Smooth muscle cell (in vitro differentiated cells): ENCODE results near the gene PARD3B. TPM values are rescaled to one million over a fixed set of nuclear protein-coding genes. Genes with fewer than 3 reads are reported as not detected.

Experiments used
- DNase-seq: peaks from one replicate; lab custom pipeline; 2025; ENCODE audit not compliant: unreplicated experiment; lab: John Stamatoyannopoulos, UW
- H2AFZ ChIP-seq: fragments of 200-600 bp; sonication (generic); 2 replicates; pipeline ENCODE4 v1.6.0; 2016; ENCODE audit warnings: antibody characterized with exemption, low read depth, mild to moderate bottlenecking
- H3F3A ChIP-seq: fragments of 200-600 bp; sonication (generic); 2 replicates; pipeline ENCODE4 v1.6.0; 2017; ENCODE audit warnings: antibody characterized with exemption, low read depth
- H3K27ac ChIP-seq: fragments of 200-600 bp; sonication (generic); 2 replicates; pipeline ENCODE4 v1.5.1; 2016; ENCODE audit warnings: low read depth, mild to moderate bottlenecking
- H3K27me3 ChIP-seq: fragments of 200-600 bp; sonication (generic); 2 replicates; pipeline ENCODE4 v1.6.1; 2016; ENCODE audit warnings: low read depth, mild to moderate bottlenecking
- H3K36me3 ChIP-seq: fragments of 200-600 bp; sonication (generic); 2 replicates; pipeline ENCODE4 v1.5.1; 2016; ENCODE audit warnings: low read depth
- H3K4me1 ChIP-seq: fragments of 200-600 bp; sonication (generic); 2 replicates; pipeline ENCODE4 v1.5.1; 2016; ENCODE audit warnings: low read depth
- H3K4me2 ChIP-seq: fragments of 200-600 bp; sonication (generic); 2 replicates; pipeline ENCODE4 v1.6.0; 2016; ENCODE audit warnings: mild to moderate bottlenecking
- H3K4me3 ChIP-seq: fragments of 200-600 bp; sonication (generic); 2 replicates; pipeline ENCODE4 v1.5.1; 2016; ENCODE audit warnings: mild to moderate bottlenecking
- H3K79me2 ChIP-seq: fragments of 200-600 bp; sonication (generic); 2 replicates; pipeline ENCODE4 v1.6.0; 2016; ENCODE audit warnings: low read depth, mild to moderate bottlenecking
- H3K9ac ChIP-seq: fragments of 200-600 bp; sonication (generic); 2 replicates; pipeline ENCODE4 v1.6.0; 2016; ENCODE audit warnings: low read depth
- H3K9me3 ChIP-seq: fragments of 200-600 bp; sonication (generic); replicated peaks from 2 replicates; pipeline ENCODE4 v1.5.1; 2016; ENCODE audit warnings: low read depth
- H4K20me1 ChIP-seq: fragments of 200-600 bp; sonication (generic); 2 replicates; pipeline ENCODE4 v1.6.0; 2016; ENCODE audit warnings: low read depth
- CTCF ChIP-seq: fragments of 200-600 bp; sonication (generic); IDR thresholded peaks from 2 replicates; pipeline ENCODE4 v1.5.1; 2017; ENCODE audit warnings: borderline replicate concordance, mild to moderate bottlenecking, antibody characterized with exemption; ENCODE audit not compliant: insufficient read depth, poor library complexity, severe bottlenecking
- WGBS: methylation state at CpG from one replicate; pipeline ENCODE4 v1.1.7; 2016; ENCODE audit warnings: low lambda C conversion rate; 5-methylcytosine and 5-hydroxymethylcytosine counted together
- polyA plus RNA-seq: library from polyadenylated mRNA; unstranded; fragments of >200 nt; fragmentation: Nextera tagmentation; extraction: Ambion mirVana; gene quantifications from 2 replicates; pipeline ENCODE4 v1.2.1, GENCODE V29; 2016
- total RNA-seq: library from RNA; depleted of rRNA; stranded (reverse); fragments of >200 nt; gene quantifications from 2 replicates; pipeline ENCODE4 v1.2.3, GENCODE V29; 2014

PARD3B gene
- total and polyA plus RNA-seq, 2 experiments from 2014 or later, result 3.3 to 12.2 TPM

DNA sequence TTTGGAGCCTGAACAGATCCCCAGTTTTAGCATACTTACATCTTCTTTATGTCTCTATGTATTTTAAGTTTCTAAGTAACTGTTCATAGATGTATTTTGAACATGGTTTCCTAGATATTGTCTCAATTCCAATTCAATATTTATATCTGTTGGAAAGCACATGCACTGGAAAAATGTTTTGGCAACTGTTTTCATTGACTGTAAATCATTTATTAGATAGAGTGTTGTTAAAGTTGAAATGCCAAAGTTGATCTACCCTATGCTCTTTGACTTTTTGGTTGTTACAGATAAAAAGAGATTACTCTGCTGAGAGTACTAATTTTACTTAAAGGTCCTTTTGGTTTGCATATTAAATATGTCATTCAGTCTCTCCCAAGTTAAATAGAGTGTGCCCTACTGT lies 792.0 kb downstream of the PARD3B start:
- H3K9ac ChIP-seq, result no peak overlapping the region
- DNase-seq, result no peak
- no peaks in the 10 kb centered on the region for H3K27me3 ChIP-seq
- no peak overlapping the region for H3K4me3 ChIP-seq
- no peaks in the 10 kb centered on the region for H4K20me1 ChIP-seq
- no peak for TF ChIP-seq CTCF
- no peak overlapping the region for H3K4me2 ChIP-seq
- no peak overlapping the region for H3K27ac ChIP-seq
- H3K36me3 ChIP-seq, result no peaks in the 10 kb centered on the region
- no peaks in the 10 kb centered on the region for H3K79me2 ChIP-seq
- no peaks in the 10 kb centered on the region for H3K4me1 ChIP-seq
- no peaks in the 10 kb centered on the region for H3K9me3 ChIP-seq
- no peak overlapping the region for H2AFZ ChIP-seq
- H3F3A ChIP-seq, result no peaks in the 10 kb centered on the region

- Histone ChIP-seq H3K27ac (no peak overlapping the region), H3K36me3 (no peaks in the 10 kb centered on the region), H3K4me1 (no peaks in the 10 kb centered on the region), H2AFZ (no peak overlapping the region), H3K4me2 (no peak overlapping the region), H4K20me1 (no peaks in the 10 kb centered on the region), H3K9me3 (no peaks in the 10 kb centered on the region), H3K9ac (no peak overlapping the region), H3K4me3 (no peak overlapping the region), H3F3A (no peaks in the 10 kb centered on the region), H3K79me2 (no peaks in the 10 kb centered on the region), H3K27me3 (no peaks in the 10 kb centered on the region)
- DNase-seq, result no peak
- no peak for TF ChIP-seq CTCF
- WGBS, result 97% methylated on average over 1 of the region's 1 CpG
Observed at GRCh38 chr2:205338156-205338555, 792.9 kb downstream of the PARD3B start.

GRCh38 chr2:205343103-205343502 lies 797.8 kb downstream of the PARD3B start:
- Histone ChIP-seq H3K9ac (no peak overlapping the region), H3K4me1 (no peaks in the 10 kb centered on the region), H3K36me3 (no peaks in the 10 kb centered on the region), H3F3A (no peaks in the 10 kb centered on the region), H3K4me3 (no peak overlapping the region), H3K9me3 (no peaks in the 10 kb centered on the region), H4K20me1 (no peaks in the 10 kb centered on the region), H3K4me2 (no peak overlapping the region), H3K79me2 (no peaks in the 10 kb centered on the region), H2AFZ (no peak overlapping the region), H3K27ac (no peak overlapping the region), H3K27me3 (no peaks in the 10 kb centered on the region)
- DNase-seq, result no peak
- TF ChIP-seq CTCF, result no peak
- 27% methylated on average over 4 of the region's 4 CpGs for WGBS

GRCh38 chr2:205346649-205347048 lies 801.4 kb downstream of the PARD3B start:
- H2AFZ ChIP-seq, result no peak overlapping the region
- no peak overlapping the region for H3K4me2 ChIP-seq

More at GRCh38 chr2:205346649-205347048, 801.4 kb downstream of the PARD3B start:
- no peaks in the 10 kb centered on the region for H3F3A ChIP-seq
- no peak overlapping the region for H3K4me3 ChIP-seq
- H3K27ac ChIP-seq, result no peak overlapping the region
- no peaks in the 10 kb centered on the region for H3K4me1 ChIP-seq
- DNase-seq, result no peak
- no peaks in the 10 kb centered on the region for H3K36me3 ChIP-seq
- no peaks in the 10 kb centered on the region for H3K27me3 ChIP-seq
- no peak overlapping the region for H3K9ac ChIP-seq
- no peaks in the 10 kb centered on the region for H3K79me2 ChIP-seq
- no peaks in the 10 kb centered on the region for H4K20me1 ChIP-seq
- TF ChIP-seq CTCF, result no peak
- no peaks in the 10 kb centered on the region for H3K9me3 ChIP-seq
- 94% methylated on average over 2 of the region's 2 CpGs for WGBS
